H1 (cell line): ENCODE measurements around the gene PPARD. TPM values are rescaled to one million over a fixed set of nuclear protein-coding genes. Genes with fewer than 3 reads are reported as not detected.

ENCODE experiments used
- CTCF ChIA-PET: fragments of 300-600 bp; sonication (Branson Sonifier 250); formaldehyde crosslinking; loops from one replicate; lab custom pipeline; 2021; ENCODE audit not compliant: partially characterized antibody; lab: Charles Lee
- POLR2A ChIA-PET: fragments of 300-600 bp; sonication (Branson Sonifier 250); formaldehyde crosslinking; loops from one replicate; lab custom pipeline; 2021; ENCODE audit warnings: inconsistent platforms; ENCODE audit not compliant: partially characterized antibody; lab: Charles Lee
- DNase-seq, 2 experiments: peaks; one replicate each; pipeline versions ENCODE4 v3.0.0 to v3.0.0-alpha.2; 2010 to 2022; ENCODE audit warnings: low spot score in 2 of 2, low read depth in 1 of 2, mixed read lengths in 1 of 2
- FAIRE-seq: peaks from 2 replicates; lab custom pipeline; 2011; peaks lifted over from hg19 to GRCh38; lab: Jason Lieb, UNC
- H2AFZ ChIP-seq: 2 replicates; pipeline ENCODE4 v1.8.1; 2012; ENCODE audit warnings: low read length, inconsistent platforms
- H2AK5ac ChIP-seq: 2 replicates; pipeline ENCODE4 v1.6.1; 2013; ENCODE audit warnings: low read depth, low read length
- H2BK120ac ChIP-seq: replicated peaks from 2 replicates; pipeline ENCODE3; 2013; ENCODE audit warnings: low read depth, low read length, inconsistent platforms
- H2BK12ac ChIP-seq: 2 replicates; pipeline ENCODE4 v1.6.1; 2013; ENCODE audit warnings: low read depth, low read length
- H2BK15ac ChIP-seq: 2 replicates; pipeline ENCODE4 v1.6.1; 2013; ENCODE audit warnings: low read length
- H2BK20ac ChIP-seq: 2 replicates; pipeline ENCODE4 v1.6.1; 2013; ENCODE audit warnings: low read length
- H2BK5ac ChIP-seq: 2 replicates; pipeline ENCODE4 v1.6.1; 2013; ENCODE audit warnings: low read depth, low read length
- H3K14ac ChIP-seq: 2 replicates; pipeline ENCODE4 v1.6.1; 2013; ENCODE audit warnings: inconsistent platforms; ENCODE audit not compliant: insufficient read length
- H3K18ac ChIP-seq: 2 replicates; pipeline ENCODE4 v1.6.1; 2013; ENCODE audit warnings: low read length; ENCODE audit errors: extremely low read depth
- H3K23ac ChIP-seq: 2 replicates; pipeline ENCODE4 v1.6.1; 2013; ENCODE audit warnings: inconsistent platforms; ENCODE audit not compliant: insufficient read length
- H3K23me2 ChIP-seq: 2 replicates; pipeline ENCODE4 v1.6.1; 2013; ENCODE audit warnings: low read depth, low read length
- H3K27ac ChIP-seq: 2 replicates; pipeline ENCODE4 v1.6.1; 2011; ENCODE audit warnings: low read depth, low read length, inconsistent platforms
- H3K27me3 ChIP-seq, 4 experiments: replicated peaks in 1 of 4; 1 replicate in 1 of 4; 2 replicates in 3 of 4; pipeline versions ENCODE4 v1.6.1 to v1.8.1; 2011 to 2013; ENCODE audit warnings: low read length in 3 of 4, mild to moderate bottlenecking in 3 of 4, inconsistent platforms in 2 of 4, mixed read lengths in 2 of 4, moderate library complexity in 1 of 4; ENCODE audit not compliant: control insufficient read depth in 3 of 4, insufficient read depth in 3 of 4; ENCODE audit errors: extremely low read depth in 1 of 4
- H3K36me3 ChIP-seq, 4 experiments: 2 replicates each; pipeline versions ENCODE4 v1.6.1 to v1.8.1; 2011 to 2013; ENCODE audit warnings: mild to moderate bottlenecking in 4 of 4, low read length in 3 of 4, moderate library complexity in 2 of 4, control low read depth in 1 of 4, inconsistent platforms in 1 of 4; ENCODE audit not compliant: insufficient read depth in 4 of 4, control insufficient read depth in 2 of 4
- H3K4ac ChIP-seq: replicated peaks from 2 replicates; pipeline ENCODE3; 2013; ENCODE audit warnings: low read length, low read depth, mixed read lengths, inconsistent platforms; ENCODE audit not compliant: insufficient read length
- H3K4me1 ChIP-seq, 4 experiments: replicated peaks in 1 of 4; 1 replicate in 1 of 4; 2 replicates in 3 of 4; pipeline versions ENCODE4 v1.6.1 to v1.8.1; 2011 to 2013; ENCODE audit warnings: low read length in 3 of 4, inconsistent platforms in 2 of 4, mixed read lengths in 1 of 4; ENCODE audit not compliant: insufficient read depth in 4 of 4, control insufficient read depth in 3 of 4
- H3K4me2 ChIP-seq, 2 experiments: 2 replicates each; pipeline versions ENCODE4 v1.6.1 to v1.8.1; 2011 to 2013; ENCODE audit warnings: low read depth in 2 of 2, low read length in 2 of 2, control low read depth in 1 of 2, inconsistent platforms in 1 of 2, mild to moderate bottlenecking in 1 of 2; ENCODE audit not compliant: insufficient read depth in 1 of 2
- H3K4me3 ChIP-seq, 4 experiments: fragments of 200-600, 300-600 bp in 1 of 4; sonication (generic), shearing (Covaris generic), sonication (Bioruptor Twin) in 1 of 4; 2 replicates each; pipeline versions ENCODE4 v1.5.1 to v1.8.1; 2011 to 2016; ENCODE audit warnings: low read length in 4 of 4, low read depth in 3 of 4, control low read depth in 2 of 4, inconsistent platforms in 2 of 4, mild to moderate bottlenecking in 2 of 4, mixed read lengths in 1 of 4, moderate library complexity in 1 of 4; ENCODE audit not compliant: insufficient read depth in 2 of 4; ENCODE audit errors: extremely low read depth in 1 of 4
- H3K56ac ChIP-seq: replicated peaks from 2 replicates; pipeline ENCODE3; 2013; ENCODE audit warnings: low read depth, mild to moderate bottlenecking, mixed read lengths, low read length, inconsistent platforms; ENCODE audit not compliant: insufficient read length
- H3K79me1 ChIP-seq: 2 replicates; pipeline ENCODE4 v1.6.1; 2013; ENCODE audit warnings: low read depth, low read length, control low read depth
- H3K79me2 ChIP-seq, 2 experiments: 2 replicates each; pipeline versions ENCODE4 v1.6.1 to v1.8.1; 2012 to 2013; ENCODE audit warnings: low read length in 2 of 2, mild to moderate bottlenecking in 2 of 2, inconsistent platforms in 1 of 2; ENCODE audit not compliant: insufficient read depth in 2 of 2, control insufficient read depth in 1 of 2
- H3K9ac ChIP-seq, 4 experiments: replicated peaks in 1 of 4; 1 replicate in 1 of 4; 2 replicates in 3 of 4; pipeline versions ENCODE4 v1.6.1 to v1.8.1; 2011 to 2013; ENCODE audit warnings: low read depth in 3 of 4, low read length in 3 of 4, control low read depth in 2 of 4, mild to moderate bottlenecking in 2 of 4, moderate library complexity in 2 of 4, inconsistent platforms in 1 of 4; ENCODE audit errors: extremely low read depth in 1 of 4
- H3K9me3 ChIP-seq, 2 experiments: 2 replicates each; pipeline versions ENCODE4 v1.6.1 to v1.8.1; 2012 to 2013; ENCODE audit warnings: mild to moderate bottlenecking in 2 of 2, moderate library complexity in 2 of 2, control low read depth in 1 of 2, inconsistent platforms in 1 of 2, low read depth in 1 of 2, low read length in 1 of 2, mixed read lengths in 1 of 2; ENCODE audit not compliant: insufficient read depth in 2 of 2
- H4K20me1 ChIP-seq, 2 experiments: replicated peaks in 1 of 2; 2 replicates each; pipeline versions ENCODE3 to v1.8.1; 2011 to 2013; ENCODE audit warnings: inconsistent platforms in 2 of 2, low read length in 2 of 2, mild to moderate bottlenecking in 1 of 2; ENCODE audit not compliant: insufficient read depth in 2 of 2, control insufficient read depth in 1 of 2
- H4K5ac ChIP-seq: 2 replicates; pipeline ENCODE4 v1.6.1; 2013; ENCODE audit warnings: low read length, low read depth, mixed read lengths, inconsistent platforms; ENCODE audit not compliant: insufficient read length
- H4K8ac ChIP-seq: 2 replicates; pipeline ENCODE4 v1.8.0; 2013; ENCODE audit warnings: mild to moderate bottlenecking, moderate library complexity, low read length, inconsistent platforms; ENCODE audit not compliant: insufficient read depth; ENCODE audit errors: extremely low read depth
- H4K91ac ChIP-seq: replicated peaks from 2 replicates; pipeline ENCODE3; 2013; ENCODE audit warnings: low read length, mixed read lengths, inconsistent platforms; ENCODE audit not compliant: insufficient read length
- CHD1 ChIP-seq: IDR thresholded peaks from 2 replicates; pipeline ENCODE4 v1.6.1; 2012; ENCODE audit warnings: low read depth, low read length, improper control_type of control experiment
- E2F6 ChIP-seq: IDR thresholded peaks from 2 replicates; pipeline ENCODE4 v1.6.1; 2012; ENCODE audit warnings: inconsistent platforms
- EGR1 ChIP-seq: IDR thresholded peaks from 2 replicates; pipeline ENCODE4 v1.6.1; 2011; ENCODE audit warnings: low read depth, low read length, borderline replicate concordance
- EP300 ChIP-seq, 2 experiments: IDR thresholded peaks; 1 replicate in 1 of 2; 2 replicates in 1 of 2; pipeline ENCODE4 v1.6.1; 2011 to 2012; ENCODE audit warnings: low read depth in 2 of 2, low read length in 2 of 2, mild to moderate bottlenecking in 2 of 2, borderline replicate concordance in 1 of 2, inconsistent platforms in 1 of 2, moderate library complexity in 1 of 2
- HDAC2 ChIP-seq, 2 experiments: fragments of 300-600 bp in 1 of 2; sonication (generic) in 1 of 2; IDR thresholded peaks; 2 replicates each; pipeline ENCODE4 v1.6.1; 2011 to 2012; ENCODE audit warnings: low read depth in 2 of 2, low read length in 2 of 2, mild to moderate bottlenecking in 2 of 2, moderate library complexity in 2 of 2, borderline replicate concordance in 1 of 2, inconsistent platforms in 1 of 2
- KDM5A ChIP-seq: fragments of 200-600 bp; IDR thresholded peaks from 2 replicates; pipeline ENCODE4 v1.7.1; 2012; ENCODE audit warnings: mild to moderate bottlenecking, low read length, inconsistent platforms, mixed read lengths
- MAFK ChIP-seq: IDR thresholded peaks from 2 replicates; pipeline ENCODE4 v1.6.1; 2012; ENCODE audit warnings: low read depth, mild to moderate bottlenecking, improper control_type of control experiment, low read length
- WGBS, 2 experiments: shearing (Covaris generic) in 1 of 2; methylation state at CpG; one replicate each; pipeline versions ENCODE4 v1.1.6 to v1.1.7; 2013 to 2015; ENCODE audit warnings: low lambda C conversion rate in 2 of 2, mixed read lengths in 2 of 2, inconsistent platforms in 1 of 2, low coverage in 1 of 2, missing lambda C conversion rate in 1 of 2; ENCODE audit not compliant: insufficient replicate concordance in 2 of 2, insufficient coverage in 1 of 2, insufficient read length in 1 of 2; ENCODE audit errors: extremely low coverage in 1 of 2, missing lambda C conversion rate in 1 of 2; 5-methylcytosine and 5-hydroxymethylcytosine counted together
- polyA plus RNA-seq, 7 experiments: library from polyadenylated mRNA; depleted of rRNA in 3 of 7; stranded (reverse) in 5 of 7; unstranded in 2 of 7; fragments of >200 nt in 5 of 7; fragments of 200-250 nt in 2 of 7; gene quantifications; 1 replicate in 5 of 7; 2 replicates in 1 of 7; 4 replicates in 1 of 7; pipeline versions ENCODE4 v1.2.1 to v1.2.3, GENCODE V29; 2011 to 2013; ENCODE audit warnings: missing spikeins in 2 of 7, mixed read lengths in 2 of 7
- total RNA-seq: library from RNA; stranded (reverse); fragmentation: NEBNext Ultra II Directional; extraction: Animal tissue kit (Norgen Biotek cat#: 25700); gene quantifications from 2 replicates; pipeline ENCODE4 v1.2.1, GENCODE V29; 2021

PPARD gene
- total and polyA plus RNA-seq, 2 of the 8 experiments (the other 6 are each of a cell fraction or from before 2014, with no cell fraction given): 14.6 to 14.9 TPM

- H4K8ac ChIP-seq: no peak overlapping the region
- no peak overlapping the region for H2BK15ac ChIP-seq
- H2BK120ac ChIP-seq: no peak overlapping the region
- no peak overlapping the region for H3K27ac ChIP-seq
- H3K4me2 ChIP-seq: no peak overlapping the region
- H3K9me3 ChIP-seq: no peaks in the 10 kb centered on the region
- 94% methylated on average over 4 of the region's 4 CpGs; no CpG with 5 or more reads in 1 of the 2 experiments for WGBS, 2 experiments
- no peak overlapping the region for H2BK12ac ChIP-seq
- FAIRE-seq: no peak
- no peak overlapping the region for H2AK5ac ChIP-seq
- DNase-seq: no peak
- peaks cover 0 to 6% (median 3%) of the 10 kb centered on the region in 4 experiments; a peak in 3 of 8 replicates for H3K36me3 ChIP-seq
- no peak overlapping the region for H3K23ac ChIP-seq
- H2AFZ ChIP-seq: no peak overlapping the region
- ChIA-PET POLR2A (interaction anchor here (1.3 kb wide), 1 partner anchor 12 kb away, joined by 3 read pairs; no protein-coding TSS in a partner anchor), CTCF (interaction anchor here (1.0 to 1.6 kb wide), 2 partner anchors 16 to 58 kb away, joined by 3 to 7 read pairs; partner anchors contain the start of gene PPARD)
- H3K56ac ChIP-seq: no peak overlapping the region
- no peak overlapping the region for H4K91ac ChIP-seq
- no peaks in the 10 kb centered on the region for H3K79me2 ChIP-seq
- no peak overlapping the region for H3K18ac ChIP-seq
- H3K79me1 ChIP-seq: no peaks in the 10 kb centered on the region; the same call in 1 of the 2 replicates
- TF ChIP-seq KDM5A (no peak), HDAC2 (IDR thresholded peaks at IDR 0.05; ENCODE audit: borderline replicate concordance in 1 of 2, low read depth in 2 of 2, low read length in 2 of 2) (no peak), EGR1 (no peak), EP300 (IDR thresholded peaks at IDR 0.05; ENCODE audit: borderline replicate concordance in 1 of 2, low read depth in 2 of 2, low read length in 2 of 2) (no peak), MAFK (no peak), E2F6 (no peak), CHD1 (no peak)
- H3K4ac ChIP-seq: no peak overlapping the region
- no peak overlapping the region for H2BK5ac ChIP-seq
- no peak overlapping the region for H2BK20ac ChIP-seq
- H3K27me3 ChIP-seq: no peaks in the 10 kb centered on the region
- H3K4me1 ChIP-seq: peaks cover 4 to 17% (median 11%) of the 10 kb centered on the region in 4 experiments
- no peak overlapping the region for H3K4me3 ChIP-seq
- no peaks in the 10 kb centered on the region for H4K20me1 ChIP-seq
- no peak overlapping the region for H3K9ac ChIP-seq
- no peak overlapping the region for H3K14ac ChIP-seq
- 0 out of 2 replicates have a peak, but pooled peaks cover 2% of the 10 kb centered on the region for H3K23me2 ChIP-seq
- H4K5ac ChIP-seq: no peak overlapping the region
These were observed 15.3 kb downstream of the PPARD start for GRCh38 chr6:35357677-35358076.
